ENCODE measurements around the gene HSPB2. TPM values are rescaled to one million over a fixed set of nuclear protein-coding genes. Genes with fewer than 3 reads are reported as not detected.

Gene HSPB2
- total RNA-seq, 1 donor from 2014 or later, result 1.4 TPM

GRCh38 chr11:111920908-111921307 is 8.4 kb downstream of the HSPB2 start:
- Mint-ChIP-seq H3K36me3 (ENCODE audit: unreplicated experiment) (no peaks in the 10 kb centered on the region), H3K27me3 (ENCODE audit: unreplicated experiment) (no peaks in the 10 kb centered on the region), H3K27ac (ENCODE audit: unreplicated experiment) (no peak overlapping the region), H3K4me1 (ENCODE audit: low read depth, unreplicated experiment) (peaks cover 8% of the 10 kb centered on the region), H3K4me3 (ENCODE audit: unreplicated experiment) (no peak overlapping the region), H3K9me3 (ENCODE audit: unreplicated experiment) (no peaks in the 10 kb centered on the region)
- TF ChIP-seq CTCF (IDR thresholded peaks at IDR 0.05; ENCODE audit: partially characterized antibody, unreplicated experiment), result no peak
- no peak for DNase-seq

GRCh38 chr11:111921541-111922230 is 9.2 kb downstream of the HSPB2 start:
- Mint-ChIP-seq H3K9me3 (ENCODE audit: unreplicated experiment) (peaks cover 2% of the 10 kb centered on the region), H3K27ac (ENCODE audit: unreplicated experiment) (no peak overlapping the region), H3K4me1 (ENCODE audit: low read depth, unreplicated experiment) (peaks cover 9% of the 10 kb centered on the region), H3K36me3 (ENCODE audit: unreplicated experiment) (no peaks in the 10 kb centered on the region), H3K4me3 (ENCODE audit: unreplicated experiment) (no peak overlapping the region), H3K27me3 (ENCODE audit: unreplicated experiment) (no peaks in the 10 kb centered on the region)
- no peak for DNase-seq
- no peak for TF ChIP-seq CTCF (IDR thresholded peaks at IDR 0.05; ENCODE audit: partially characterized antibody, unreplicated experiment)

- H3K27me3 Mint-ChIP-seq (ENCODE audit: unreplicated experiment), result peaks cover 2% of the 10 kb centered on the region
Observed at GRCh38 chr11:111922803-111923202, 10.3 kb downstream of the HSPB2 start.

GRCh38 chr11:111923351-111923788 is 10.8 kb downstream of the HSPB2 start:
- peaks cover 2% of the 10 kb centered on the region for H3K27me3 Mint-ChIP-seq (ENCODE audit: unreplicated experiment)
- H3K4me3 Mint-ChIP-seq (ENCODE audit: unreplicated experiment), result no peak overlapping the region

More at GRCh38 chr11:111922803-111923202, 10.3 kb downstream of the HSPB2 start:
- Mint-ChIP-seq H3K9me3 (ENCODE audit: unreplicated experiment) (peaks cover 2% of the 10 kb centered on the region), H3K4me3 (ENCODE audit: unreplicated experiment) (no peak overlapping the region), H3K27ac (ENCODE audit: unreplicated experiment) (no peak overlapping the region), H3K4me1 (ENCODE audit: low read depth, unreplicated experiment) (peaks cover 10% of the 10 kb centered on the region), H3K36me3 (ENCODE audit: unreplicated experiment) (no peaks in the 10 kb centered on the region)
- TF ChIP-seq CTCF (IDR thresholded peaks at IDR 0.05; ENCODE audit: partially characterized antibody, unreplicated experiment), result no peak
- no peak for DNase-seq

More at GRCh38 chr11:111923351-111923788, 10.8 kb downstream of the HSPB2 start:
- Mint-ChIP-seq H3K36me3 (ENCODE audit: unreplicated experiment) (no peaks in the 10 kb centered on the region), H3K9me3 (ENCODE audit: unreplicated experiment) (peaks cover 2% of the 10 kb centered on the region), H3K4me1 (ENCODE audit: low read depth, unreplicated experiment) (peaks cover 10% of the 10 kb centered on the region), H3K27ac (ENCODE audit: unreplicated experiment) (no peak overlapping the region)
- TF ChIP-seq CTCF (IDR thresholded peaks at IDR 0.05; ENCODE audit: partially characterized antibody, unreplicated experiment), result no peak
- DNase-seq, result no peak
